ENCODE data around the gene BAIAP2L2. TPM values are rescaled to one million over a fixed set of nuclear protein-coding genes. Genes with fewer than 3 reads are reported as not detected.
"Not testable (repeated sequence)": the region's sequence is repeated elsewhere in the genome, so short reads cannot be mapped to it uniquely, and the experiment has no call there.

BAIAP2L2 gene
- total RNA-seq, 1 donor from 2014 or later: 216 TPM

DNA sequence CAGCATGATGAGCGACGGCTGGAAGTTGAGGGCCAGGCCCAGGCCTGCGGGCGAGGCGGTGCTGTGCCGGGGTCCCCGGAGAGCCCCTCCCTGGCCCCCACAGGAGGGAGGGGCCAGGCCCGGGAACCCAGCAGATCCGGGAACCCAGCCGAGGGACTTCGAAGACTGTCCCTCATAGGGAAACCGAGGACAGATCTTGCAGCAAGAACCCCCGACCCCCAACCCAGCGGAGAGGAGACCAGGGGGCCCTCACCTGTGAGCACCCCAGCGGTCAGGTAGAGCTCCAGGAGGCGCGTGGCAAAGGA lies 28.9 kb downstream of the BAIAP2L2 start:
- DNase-seq (ENCODE audit: low spot score): no peak

DNA sequence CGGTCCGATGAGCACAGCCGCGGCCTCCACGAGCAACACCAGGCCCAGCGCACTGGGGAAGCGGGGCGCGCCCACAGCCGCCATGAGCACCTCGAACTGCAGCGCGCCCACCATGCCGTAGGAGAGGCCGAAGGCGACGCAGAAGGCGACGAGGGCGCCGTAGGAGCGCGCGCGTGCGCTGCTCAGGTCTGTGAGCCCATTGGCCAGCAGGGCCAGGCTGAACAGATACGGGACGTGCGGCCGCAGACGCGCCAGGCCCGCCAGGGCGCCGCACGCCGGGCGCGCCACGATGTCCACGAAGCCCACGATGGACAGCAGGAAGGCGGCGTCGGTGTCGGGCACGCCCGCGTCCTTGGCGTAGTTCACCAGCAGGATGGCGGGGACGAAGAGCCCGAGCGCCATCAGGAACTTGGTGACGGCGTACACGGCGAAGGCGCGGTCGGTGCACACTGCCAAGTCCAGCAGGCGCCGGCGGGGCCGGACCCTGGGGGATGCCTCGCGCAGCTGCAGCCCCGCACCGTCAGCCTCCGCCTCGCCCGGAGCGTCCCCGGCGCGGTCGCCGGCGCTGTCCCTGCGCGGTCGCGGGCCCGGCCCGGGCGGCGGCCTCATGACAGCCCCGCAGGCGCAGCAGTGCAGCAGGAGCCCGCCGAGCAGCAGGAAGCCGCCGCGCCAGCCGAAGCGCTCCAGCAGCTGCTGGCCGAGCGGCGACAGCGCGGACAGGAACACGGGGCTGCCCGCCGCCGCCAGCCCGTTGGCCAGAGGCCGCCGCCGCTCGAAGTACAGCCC lies 29.4 kb downstream of the BAIAP2L2 start:
- DNase-seq (ENCODE audit: low spot score): no peak

DNA sequence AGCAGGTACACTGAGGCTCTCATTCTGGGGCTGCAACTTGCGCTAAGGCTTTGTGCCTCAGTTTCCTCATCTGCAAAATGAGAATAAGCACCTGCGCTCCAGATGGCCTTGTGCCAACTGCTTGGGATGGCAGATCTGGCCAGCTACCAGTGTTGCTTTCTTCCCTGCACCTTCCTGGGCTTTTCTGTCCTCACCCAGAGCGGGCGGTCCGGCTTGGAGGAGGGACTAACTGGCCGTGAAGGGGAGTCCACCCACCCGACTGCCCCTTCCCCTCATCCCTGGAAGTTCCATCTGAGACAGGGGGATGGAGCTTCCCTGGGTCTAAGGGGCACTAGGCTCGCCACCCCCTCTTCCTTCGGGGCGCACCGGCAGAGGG lies 30.0 kb downstream of the BAIAP2L2 start:
- no peak for DNase-seq (ENCODE audit: low spot score)

- no peak for DNase-seq (ENCODE audit: low spot score)
These were observed 30.7 kb downstream of the BAIAP2L2 start for GRCh38 chr22:38079804-38080203.

- not testable (repeated sequence) for DNase-seq (ENCODE audit: low spot score)
These were observed 31.3 kb downstream of the BAIAP2L2 start for GRCh38 chr22:38079208-38079607.

DNA sequence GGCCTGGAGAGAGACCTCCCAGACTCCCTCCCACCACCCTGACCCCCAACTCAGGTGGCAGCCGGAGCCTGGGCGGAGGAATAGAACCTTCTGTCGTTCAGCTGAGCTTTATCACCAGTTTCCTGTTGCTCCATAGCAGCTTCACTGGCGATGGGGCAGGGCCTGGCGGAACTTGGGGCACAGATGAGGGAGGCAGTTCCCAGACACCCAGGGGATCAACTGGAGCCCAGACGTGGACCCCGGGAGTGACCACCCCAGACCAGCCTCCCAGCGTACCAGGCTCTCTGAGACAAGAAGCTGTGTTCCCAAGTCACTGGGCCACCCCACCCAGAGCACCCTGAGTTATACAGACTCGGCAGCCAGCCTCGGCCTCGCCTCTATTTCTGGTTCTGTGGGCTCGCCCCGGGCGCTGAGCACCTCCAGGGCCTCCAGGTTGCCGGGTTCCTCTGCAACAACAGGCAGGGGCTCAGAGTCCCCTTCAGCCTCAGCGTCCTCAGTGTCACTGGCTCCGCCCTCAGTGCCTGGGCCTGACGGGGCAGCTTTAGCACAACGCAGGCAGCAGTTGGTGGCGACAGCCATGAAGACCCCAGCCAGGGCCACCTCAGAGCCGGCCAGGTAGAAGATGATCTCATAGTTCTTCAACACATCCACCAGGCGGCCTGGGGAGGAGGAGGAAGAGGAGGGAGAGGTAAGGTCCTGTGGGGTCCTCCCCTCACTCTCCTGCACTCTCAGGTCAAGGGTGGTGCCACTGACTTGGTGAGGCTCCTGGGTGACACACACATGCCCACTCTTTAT lies 32.2 kb downstream of the BAIAP2L2 start:
- no peak for DNase-seq (ENCODE audit: low spot score)

GRCh38 chr22:38077595-38077994 lies 32.9 kb downstream of the BAIAP2L2 start:
- no peak for DNase-seq (ENCODE audit: low spot score)

DNA sequence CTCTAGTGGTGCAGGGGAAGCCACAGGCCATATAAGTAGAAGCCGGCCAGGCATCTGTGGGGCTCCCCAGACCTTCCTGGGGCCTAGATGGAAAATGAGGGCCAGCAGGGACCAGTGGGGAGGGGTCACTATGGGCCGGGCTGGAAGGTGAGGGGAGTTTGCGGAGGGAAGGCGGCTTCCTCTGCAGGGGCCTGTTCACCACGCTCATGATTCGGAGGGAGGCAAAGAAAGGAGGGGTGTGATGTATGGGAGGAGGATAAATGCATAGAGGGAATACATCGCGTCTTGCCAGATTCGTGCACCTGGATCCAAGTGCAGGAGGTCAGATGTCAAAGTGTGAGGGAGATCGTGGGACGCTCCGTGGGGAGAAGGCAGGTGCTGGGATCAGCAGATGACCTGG lies 33.4 kb downstream of the BAIAP2L2 start:
- no peak for DNase-seq (ENCODE audit: low spot score)

DNA sequence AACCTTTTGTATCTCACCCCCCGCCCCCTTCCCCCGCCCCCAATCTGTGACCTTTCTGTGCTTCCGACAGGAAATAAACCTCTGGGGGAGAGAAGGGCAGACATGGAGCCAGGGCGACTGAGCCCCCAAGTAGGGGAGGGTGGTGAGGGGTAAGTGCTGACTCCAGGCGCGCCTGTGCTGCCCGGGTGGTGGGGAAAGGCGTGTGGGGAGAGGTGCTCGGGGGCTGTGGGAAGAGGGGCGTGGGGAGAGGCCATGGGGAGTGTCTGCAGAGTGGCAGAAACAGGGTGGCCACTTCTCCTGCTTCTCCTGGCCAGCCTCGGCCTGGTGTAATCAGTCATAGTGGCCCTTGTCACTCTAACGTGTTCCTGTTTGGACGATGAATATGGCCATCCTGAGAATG lies 34.5 kb downstream of the BAIAP2L2 start:
- no peak for DNase-seq (ENCODE audit: low spot score)

GRCh38 chr22:38075105-38075825 lies 35.2 kb downstream of the BAIAP2L2 start:
- DNase-seq (ENCODE audit: low spot score): no peak

DNA sequence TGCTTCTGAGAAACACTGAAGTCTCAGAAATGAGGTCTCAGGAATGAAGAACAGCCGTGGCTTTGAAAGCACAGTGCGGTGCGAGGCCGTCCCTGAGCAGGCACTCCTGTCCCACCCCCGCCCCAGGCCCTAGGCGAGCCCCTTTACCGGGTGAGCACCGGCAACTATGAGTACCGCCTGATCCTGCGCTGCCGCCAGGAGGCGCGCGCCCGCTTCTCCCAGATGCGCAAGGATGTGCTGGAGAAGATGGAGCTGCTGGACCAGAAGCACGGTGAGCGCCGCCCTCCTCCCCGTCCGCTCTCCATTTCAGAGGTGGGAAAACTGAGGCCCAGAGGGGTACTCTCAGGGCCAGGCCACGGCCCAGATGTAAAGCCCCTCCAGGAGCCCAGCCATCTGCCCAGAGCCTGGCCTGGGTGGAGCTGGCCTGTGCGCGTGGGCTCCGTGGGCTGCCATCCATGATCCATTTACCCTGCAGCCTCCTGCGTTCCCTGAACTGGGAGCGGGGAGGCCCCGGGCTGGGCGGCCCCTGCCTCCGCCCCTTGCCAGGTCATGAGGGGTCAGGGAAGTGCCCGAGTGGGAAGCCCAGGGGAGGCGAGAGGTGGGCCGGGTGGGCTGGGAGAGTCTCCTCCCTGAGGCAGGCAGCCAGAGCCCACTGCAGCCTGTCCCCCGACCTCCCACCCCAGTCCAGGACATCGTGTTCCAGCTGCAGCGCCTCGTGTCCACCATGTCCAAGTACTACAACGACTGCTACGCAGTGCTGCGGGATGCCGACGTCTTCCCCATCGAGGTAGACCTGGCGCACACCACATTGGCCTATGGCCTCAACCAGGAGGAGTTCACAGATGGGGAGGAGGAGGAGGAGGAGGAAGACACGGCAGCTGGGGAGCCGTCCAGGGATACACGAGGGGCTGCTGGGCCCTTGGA lies 36.0 kb downstream of the BAIAP2L2 start:
- no peak for DNase-seq (ENCODE audit: low spot score)

DNA sequence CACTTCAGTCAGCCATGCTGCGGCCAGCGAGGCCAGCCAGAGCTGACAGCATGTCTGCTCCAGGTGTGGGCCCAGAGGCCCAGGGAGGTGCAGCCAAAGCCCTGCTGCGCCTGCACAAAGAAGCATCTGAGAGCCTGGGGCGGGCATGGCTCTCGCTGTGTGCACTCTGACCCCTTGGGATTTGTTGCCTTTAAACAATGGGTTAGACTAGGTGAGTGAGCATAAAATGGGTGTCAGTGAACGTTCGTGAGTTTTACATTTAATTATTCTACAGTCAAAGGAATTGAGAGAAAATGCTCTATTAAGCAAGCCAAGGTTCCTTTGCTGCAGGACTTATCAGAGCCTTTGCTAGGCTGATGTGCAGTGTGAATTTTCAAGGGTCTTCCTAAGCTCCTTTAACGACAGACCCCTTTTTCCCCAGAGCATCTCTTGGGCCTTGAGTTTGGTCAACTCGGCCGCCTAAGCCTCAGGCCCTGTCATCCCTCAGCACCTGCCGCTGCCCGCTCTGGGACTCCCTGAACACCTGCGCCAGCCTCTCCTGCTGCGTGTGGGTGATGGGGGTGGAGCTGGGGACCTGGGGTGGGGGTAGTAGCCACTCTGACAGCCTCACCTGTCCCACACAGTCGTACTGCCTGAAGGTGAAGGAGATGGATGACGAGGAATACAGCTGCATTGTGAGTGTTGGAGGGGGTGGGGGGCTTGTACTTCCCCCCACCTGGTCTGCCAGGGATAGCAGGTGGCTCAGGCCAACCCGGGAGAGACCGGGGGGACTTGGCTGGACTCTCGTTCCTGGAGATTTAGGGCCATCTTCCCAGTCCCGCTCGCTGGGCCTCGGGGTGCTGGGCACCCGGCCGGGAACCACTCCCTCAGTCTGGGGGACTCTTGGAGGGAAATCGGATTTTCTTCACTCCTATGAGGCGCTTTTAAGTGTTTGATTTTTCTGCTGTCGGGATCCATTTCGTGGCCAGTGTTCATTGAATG lies 37.0 kb downstream of the BAIAP2L2 start:
- no peak for DNase-seq (ENCODE audit: low spot score)

GRCh38 chr22:38072322-38073149 lies 37.9 kb downstream of the BAIAP2L2 start:
- no peak for DNase-seq (ENCODE audit: low spot score)

DNA sequence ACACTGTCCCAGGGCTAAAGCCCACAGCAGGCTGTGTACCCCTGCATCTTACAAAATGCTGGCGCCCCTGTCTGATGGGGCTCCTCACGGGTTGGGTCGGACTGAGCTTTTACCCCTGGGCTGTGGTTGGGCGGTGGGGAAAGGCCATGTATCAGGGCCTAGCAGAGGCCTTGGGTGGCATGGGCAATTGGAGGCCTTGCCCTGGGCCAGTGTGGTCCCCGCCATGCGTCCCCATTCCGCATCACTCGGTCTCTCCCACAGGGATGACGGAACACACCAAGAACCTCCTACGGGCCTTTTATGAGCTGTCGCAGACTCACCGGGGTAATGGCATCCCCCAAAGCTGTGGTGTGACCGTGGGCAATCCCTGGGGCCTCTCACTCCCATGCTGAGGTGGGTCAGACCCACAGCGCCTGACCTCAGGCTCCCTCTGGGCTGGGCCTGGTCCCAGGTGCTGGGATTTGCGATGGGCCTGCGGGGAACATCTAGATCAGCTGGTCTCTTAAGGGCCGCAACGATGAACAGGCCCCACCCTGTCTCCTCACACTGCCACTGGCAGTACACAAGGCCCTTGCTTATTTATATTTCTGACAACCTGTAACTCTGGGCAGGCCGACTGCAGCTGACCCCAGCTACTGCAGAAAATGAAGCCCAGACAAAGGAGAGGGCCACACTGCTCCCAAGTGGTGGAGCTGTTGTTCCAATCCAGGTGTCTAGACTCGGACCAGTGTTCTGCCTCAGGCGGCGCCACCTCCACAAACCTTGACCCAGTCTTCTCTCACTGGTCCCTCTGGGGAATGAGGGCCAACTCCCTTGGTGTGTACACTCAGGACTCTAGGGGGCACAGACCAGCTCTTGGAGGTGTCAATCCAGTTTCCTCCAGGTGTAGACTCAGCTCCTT lies 38.8 kb downstream of the BAIAP2L2 start:
- DNase-seq (ENCODE audit: low spot score): no peak

DNA sequence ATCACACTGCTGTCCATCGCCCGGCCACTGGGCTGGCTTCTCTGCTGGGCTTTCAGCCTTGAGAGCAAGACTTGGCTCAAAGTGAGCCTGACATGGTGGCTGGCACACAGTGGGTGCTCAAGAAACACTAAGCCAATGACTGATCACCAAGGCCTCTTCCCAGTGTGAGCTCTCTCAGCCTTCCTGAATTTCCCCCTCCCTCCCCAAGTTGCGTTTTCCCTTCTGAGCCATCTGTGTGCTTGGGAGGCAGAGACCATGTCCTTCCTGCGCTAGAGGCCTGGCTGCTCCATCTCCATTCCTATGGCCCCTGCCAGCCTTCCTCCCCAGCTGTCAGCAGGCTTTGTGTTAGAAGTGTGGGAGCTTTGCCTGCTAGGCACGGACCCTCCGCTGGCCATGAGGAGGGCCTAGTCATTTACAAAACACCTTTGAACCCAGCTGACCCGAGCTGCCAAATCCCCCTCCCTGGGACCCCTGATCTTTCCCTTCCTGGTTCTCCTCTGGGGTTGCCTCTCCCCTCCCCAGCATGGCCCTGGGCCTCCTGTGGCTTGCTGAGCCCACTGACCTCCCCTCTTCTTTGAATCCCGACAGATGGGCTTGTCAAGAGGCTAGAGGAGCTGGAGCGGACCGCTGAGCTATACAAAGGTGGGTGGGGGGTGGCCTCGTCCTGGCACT lies 40.1 kb downstream of the BAIAP2L2 start:
- no peak for DNase-seq (ENCODE audit: low spot score)

GRCh38 chr22:38069372-38070249 lies 40.9 kb downstream of the BAIAP2L2 start:
- peak; percentile 34 for DNase-seq (ENCODE audit: low spot score)

All from mucosa of gallbladder (tissue), 1 donor.